ENCODE measurements around the gene USF3. TPM values are rescaled to one million over a fixed set of nuclear protein-coding genes. Genes with fewer than 3 reads are reported as not detected.
A peak's percentile ranks its signal among the peaks of the same experiment; 100 is the strongest.

Gene USF3
- total RNA-seq, 1 donor from 2014 or later = 6.4 TPM

GRCh38 chr3:113719294-113719693 is 22.9 kb upstream of the USF3 start:
- no peak for TF ChIP-seq CTCF (conservative IDR thresholded peaks at IDR 0.05; ENCODE audit: low read depth, low read length)
- no peak for DNase-seq (ENCODE audit: low read depth)
- no peak overlapping the region for H3K4me3 ChIP-seq (ENCODE audit: low read depth, low read length)

GRCh38 chr3:113717818-113718217 is 21.4 kb upstream of the USF3 start:
- DNase-seq (ENCODE audit: low read depth) = no peak
- H3K4me3 ChIP-seq (ENCODE audit: low read depth, low read length) = no peak overlapping the region

GRCh38 chr3:113717308-113717707 is 20.9 kb upstream of the USF3 start:
- TF ChIP-seq CTCF (conservative IDR thresholded peaks at IDR 0.05; ENCODE audit: low read depth, low read length) = no peak
- DNase-seq (ENCODE audit: low read depth) = no peak

More at GRCh38 chr3:113717818-113718217, 21.4 kb upstream of the USF3 start:
- no peak for TF ChIP-seq CTCF (conservative IDR thresholded peaks at IDR 0.05; ENCODE audit: low read depth, low read length)

GRCh38 chr3:113714702-113715101 is 18.3 kb upstream of the USF3 start:
- no peak for DNase-seq (ENCODE audit: low read depth)
- no peak for TF ChIP-seq CTCF (conservative IDR thresholded peaks at IDR 0.05; ENCODE audit: low read depth, low read length)
- H3K4me3 ChIP-seq (ENCODE audit: low read depth, low read length) = no peak overlapping the region

More at GRCh38 chr3:113717308-113717707, 20.9 kb upstream of the USF3 start:
- no peak overlapping the region for H3K4me3 ChIP-seq (ENCODE audit: low read depth, low read length)

GRCh38 chr3:113712129-113712528 is 15.7 kb upstream of the USF3 start:
- DNase-seq (ENCODE audit: low read depth) = no peak
- no peak for TF ChIP-seq CTCF (conservative IDR thresholded peaks at IDR 0.05; ENCODE audit: low read depth, low read length)
- H3K4me3 ChIP-seq (ENCODE audit: low read depth, low read length) = no peak overlapping the region

GRCh38 chr3:113707835-113708234 is 11.4 kb upstream of the USF3 start:
- no peak overlapping the region for H3K4me3 ChIP-seq (ENCODE audit: low read depth, low read length)
- DNase-seq (ENCODE audit: low read depth) = no peak
- TF ChIP-seq CTCF (conservative IDR thresholded peaks at IDR 0.05; ENCODE audit: low read depth, low read length) = no peak

GRCh38 chr3:113698956-113699355 is 2.5 kb upstream of the USF3 start:
- DNase-seq (ENCODE audit: low read depth) = no peak
- peak overlapping the region; percentile 52 for H3K4me3 ChIP-seq (ENCODE audit: low read depth, low read length)
- TF ChIP-seq CTCF (conservative IDR thresholded peaks at IDR 0.05; ENCODE audit: low read depth, low read length) = no peak

Measured in epithelial cell of proximal tubule (primary cell).